Hindlimb muscle (tissue), 1 donor: ENCODE results near the gene CFDP1. TPM values are rescaled to one million over a fixed set of nuclear protein-coding genes. Genes with fewer than 3 reads are reported as not detected.

Source experiments
- DNase-seq: peaks from one replicate; pipeline ENCODE4 v3.0.0-alpha.2; 2013
- polyA plus RNA-seq: library from polyadenylated mRNA; unstranded; fragments of 120-200 nt; gene quantifications from one replicate; pipeline ENCODE4 v1.2.1, GENCODE V29; 2013; ENCODE audit not compliant: insufficient read length

The CFDP1 gene
- polyA plus RNA-seq, 1 donor: 73.0 TPM

- no peak for DNase-seq
Measured at GRCh38 chr16:75371171-75371570, 62.1 kb downstream of the CFDP1 start.

GRCh38 chr16:75364286-75364791, 69.0 kb downstream of the CFDP1 start:
- DNase-seq: no peak

GRCh38 chr16:75362846-75363245, 70.5 kb downstream of the CFDP1 start:
- DNase-seq: no peak

GRCh38 chr16:75361936-75362335, 71.4 kb downstream of the CFDP1 start:
- DNase-seq: no peak

DNA sequence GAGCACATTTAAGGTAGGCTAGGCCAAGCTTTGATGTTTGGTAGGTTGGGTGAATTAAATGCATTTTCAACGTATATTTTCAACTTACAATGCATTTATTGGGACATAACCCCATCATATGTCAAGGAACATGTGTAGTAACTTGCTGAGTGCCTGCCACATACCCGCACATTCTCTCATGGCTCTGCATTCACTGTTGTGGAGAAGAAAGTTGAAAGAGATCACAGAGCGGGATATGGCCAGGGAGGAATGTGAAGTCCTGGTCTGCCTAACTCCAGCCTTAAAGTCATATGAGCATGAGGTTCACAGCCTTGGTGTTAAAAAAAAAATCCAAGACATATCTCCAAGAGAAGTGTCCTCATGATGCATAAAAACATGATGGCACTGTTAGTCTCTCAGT, 79.1 kb downstream of the CFDP1 start:
- DNase-seq: no peak

DNA sequence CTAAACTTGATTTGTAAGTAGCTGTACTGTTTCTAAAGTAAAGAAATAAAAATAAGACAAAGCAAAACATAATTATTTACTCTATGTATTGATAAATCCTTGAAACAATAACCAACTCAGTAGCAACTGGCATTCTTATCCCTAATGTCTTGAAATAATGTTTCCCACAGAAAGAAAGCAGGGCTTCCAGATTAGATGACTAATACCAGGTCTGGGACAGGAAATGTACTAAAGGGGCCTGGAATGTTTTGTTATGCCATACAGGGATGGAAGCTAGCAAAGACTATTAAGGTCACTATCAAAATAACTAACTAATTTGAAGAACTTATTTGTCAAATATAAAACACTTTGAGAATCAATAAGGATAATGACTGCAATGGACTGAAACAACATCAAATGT, 82.1 kb downstream of the CFDP1 start:
- DNase-seq: no peak

DNA sequence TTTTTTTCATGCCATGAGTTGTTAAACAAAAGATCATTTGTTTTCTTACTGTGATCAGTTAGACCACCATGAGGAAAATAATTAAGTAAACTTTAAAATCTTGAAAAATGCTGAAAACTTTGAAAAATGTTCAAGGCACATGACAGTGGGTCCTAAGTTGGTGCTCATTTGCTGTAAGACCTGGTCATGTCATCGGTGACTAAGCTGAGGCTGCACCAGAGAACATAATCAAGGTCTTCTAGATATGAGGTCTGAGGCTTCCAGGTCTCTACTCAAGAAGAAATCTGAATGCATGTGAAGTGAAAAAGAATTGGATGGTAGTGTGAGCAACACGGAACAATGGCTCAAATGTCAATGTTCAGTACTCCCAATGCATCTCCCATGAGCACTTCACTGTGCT, 87.6 kb downstream of the CFDP1 start:
- DNase-seq: no peak

DNA sequence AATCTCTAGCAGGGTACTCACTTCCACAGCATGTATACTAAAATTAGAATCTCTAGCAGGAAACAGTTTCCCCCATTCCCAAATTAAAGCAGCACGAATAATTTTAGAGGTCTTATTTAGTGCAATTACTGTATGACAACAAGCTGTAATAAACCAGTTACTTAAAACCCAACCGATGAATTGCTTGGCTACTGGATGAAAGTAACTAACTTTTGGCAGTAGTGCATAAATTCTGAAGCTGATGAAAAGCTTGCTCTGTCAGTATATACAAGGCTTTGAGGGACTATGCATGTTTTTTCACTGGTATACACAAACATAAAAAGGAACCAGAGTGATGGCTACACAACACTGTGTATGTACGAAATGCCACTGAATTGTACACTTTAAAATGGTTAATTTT, 89.4 kb downstream of the CFDP1 start:
- DNase-seq: no peak

- peak; percentile 32 for DNase-seq
Measured at GRCh38 chr16:75343286-75343685, 90.0 kb downstream of the CFDP1 start.

DNA sequence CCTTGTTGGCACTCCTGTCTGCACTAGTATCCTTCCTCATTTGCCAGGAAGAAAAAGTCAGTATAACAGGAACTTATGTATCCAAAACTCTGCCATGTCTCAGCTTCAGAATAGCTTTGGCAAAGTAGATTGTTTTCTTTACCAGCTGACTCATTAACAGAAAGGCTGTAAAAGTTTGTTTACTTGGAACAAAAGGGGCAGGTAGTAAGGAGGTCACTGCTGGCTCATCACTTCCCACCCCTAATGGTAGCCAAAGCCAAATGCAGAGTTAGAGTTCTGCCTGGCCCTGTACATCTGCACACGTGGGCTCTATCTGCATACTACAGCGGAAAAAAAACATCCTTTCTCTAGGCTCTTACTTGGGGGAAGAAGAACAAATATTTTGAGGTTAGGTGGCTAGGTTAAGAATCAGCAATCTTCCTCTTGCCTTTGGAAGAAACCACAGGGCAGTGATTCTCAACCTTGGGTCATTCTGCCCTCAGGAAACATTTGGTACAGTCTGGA, 90.9 kb downstream of the CFDP1 start:
- DNase-seq: no peak

DNA sequence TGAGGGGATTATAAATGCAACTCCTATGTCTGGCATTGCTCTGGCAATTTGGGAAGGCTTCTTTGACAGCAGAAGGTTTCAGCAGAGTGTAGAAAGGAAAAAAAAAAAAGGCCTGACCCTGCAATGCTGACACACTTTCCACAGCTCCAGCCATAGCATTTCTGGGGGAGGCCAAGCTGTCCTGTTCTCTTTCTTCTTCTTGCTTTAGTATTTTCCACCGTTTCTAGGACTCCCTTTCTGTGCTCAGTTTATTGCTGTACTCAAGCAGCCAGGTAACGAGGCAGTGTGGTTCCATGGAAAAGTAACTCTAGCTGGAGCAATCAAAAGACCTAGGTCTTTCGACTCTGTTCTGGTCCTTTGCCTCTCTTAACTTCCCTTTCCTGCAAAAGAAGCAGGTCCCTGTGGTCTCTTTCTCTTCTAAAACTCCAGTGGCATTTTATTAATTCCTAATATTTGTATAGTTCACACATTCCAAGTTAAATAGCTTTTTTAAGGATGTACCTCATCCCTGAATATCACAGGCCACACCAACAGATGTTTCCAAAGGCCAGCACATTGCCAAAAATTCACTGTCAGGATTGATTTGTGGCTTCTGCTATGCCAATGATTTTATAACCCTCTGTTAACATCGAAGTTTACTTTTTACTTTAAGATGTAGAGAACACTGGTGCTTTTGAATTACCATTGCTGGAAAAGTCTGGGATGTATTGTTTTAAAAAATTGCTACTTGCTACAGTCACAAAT, 91.6 kb downstream of the CFDP1 start:
- peak; percentile 36 for DNase-seq

- DNase-seq: no peak
Measured at GRCh38 chr16:75340741-75341491, 92.4 kb downstream of the CFDP1 start.

- DNase-seq: no peak
Measured at GRCh38 chr16:75337430-75337829, 95.9 kb downstream of the CFDP1 start.

DNA sequence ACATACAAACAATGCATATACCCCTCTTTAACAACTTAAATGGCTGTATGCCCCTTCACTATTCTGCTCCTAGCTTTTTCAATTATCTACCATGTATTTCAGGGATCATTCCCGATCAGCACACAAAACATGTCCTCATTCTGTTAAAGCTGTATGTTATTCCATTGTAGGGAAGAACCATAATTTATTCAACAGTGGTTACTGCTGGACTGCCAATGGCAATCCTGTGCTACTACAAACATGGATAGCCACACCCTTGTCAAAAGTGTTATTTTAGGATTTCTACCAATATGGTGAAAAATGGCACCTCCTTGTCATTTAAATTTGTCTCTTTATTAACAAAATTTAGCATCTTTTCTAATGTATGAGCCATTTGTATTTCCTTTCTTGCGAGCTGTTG, 96.8 kb downstream of the CFDP1 start:
- no peak for DNase-seq

- no peak for DNase-seq
Measured at GRCh38 chr16:75333721-75334163, 99.6 kb downstream of the CFDP1 start.

DNA sequence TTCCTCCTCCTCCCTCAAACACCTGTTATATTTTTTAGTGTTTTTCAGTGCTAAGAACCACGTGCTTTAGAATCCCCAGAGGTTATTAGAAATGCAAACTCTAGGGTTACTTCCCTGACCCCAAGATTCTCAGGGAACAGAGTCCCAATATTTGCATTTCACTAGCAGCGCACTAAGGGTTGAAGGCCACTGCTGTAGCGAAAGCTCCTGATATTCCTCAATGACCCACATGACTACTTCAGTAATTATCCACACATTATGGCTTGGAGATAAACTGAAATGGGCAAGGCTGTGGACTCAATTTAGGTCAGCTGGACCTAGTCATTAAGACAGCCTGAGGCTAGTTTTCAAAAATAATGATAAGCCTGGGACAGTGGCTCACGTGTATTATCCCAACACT, 103.4 kb downstream of the CFDP1 start:
- DNase-seq: no peak

DNA sequence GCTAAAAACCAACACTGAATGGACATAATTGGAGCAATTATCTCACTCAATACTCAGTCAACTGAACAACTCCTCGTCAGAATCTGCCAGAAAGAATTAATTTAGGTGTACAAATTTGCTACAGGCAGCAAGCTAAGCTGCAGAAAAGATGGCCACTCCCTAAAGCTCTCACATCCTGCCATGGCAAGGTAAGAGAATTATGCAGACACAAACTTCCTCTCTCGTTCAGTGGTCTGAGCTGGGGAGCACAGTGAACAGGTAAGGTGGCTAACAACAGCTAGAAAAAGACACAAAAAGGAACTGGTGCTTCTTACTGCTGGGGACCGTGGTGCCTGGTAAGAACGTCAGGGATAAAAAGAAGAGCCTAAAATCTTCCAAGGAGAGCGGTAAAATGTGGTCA, 107.0 kb downstream of the CFDP1 start:
- DNase-seq: no peak

GRCh38 chr16:75323933-75324332, 109.4 kb downstream of the CFDP1 start:
- DNase-seq: no peak

- DNase-seq: no peak
Measured at GRCh38 chr16:75323198-75323597, 110.1 kb downstream of the CFDP1 start.

DNA sequence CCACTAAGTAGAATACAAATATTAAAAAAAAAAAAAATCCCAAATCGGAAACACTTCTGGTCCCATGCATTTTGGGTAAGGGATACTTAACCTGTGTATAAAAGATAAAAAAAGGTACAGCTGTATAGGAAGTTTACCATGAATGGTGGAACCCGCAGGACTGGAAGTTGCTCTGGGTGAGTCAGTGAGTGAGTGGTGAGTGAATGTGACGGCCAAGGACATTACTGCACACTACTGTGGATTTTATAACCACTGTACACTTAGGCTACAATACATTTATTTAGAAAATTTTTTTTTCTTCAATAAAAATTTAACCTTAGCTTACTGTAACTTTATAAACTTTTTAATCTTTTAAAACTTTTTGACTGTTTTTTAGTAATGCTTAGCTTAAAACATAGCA, 110.6 kb downstream of the CFDP1 start:
- DNase-seq: no peak

DNA sequence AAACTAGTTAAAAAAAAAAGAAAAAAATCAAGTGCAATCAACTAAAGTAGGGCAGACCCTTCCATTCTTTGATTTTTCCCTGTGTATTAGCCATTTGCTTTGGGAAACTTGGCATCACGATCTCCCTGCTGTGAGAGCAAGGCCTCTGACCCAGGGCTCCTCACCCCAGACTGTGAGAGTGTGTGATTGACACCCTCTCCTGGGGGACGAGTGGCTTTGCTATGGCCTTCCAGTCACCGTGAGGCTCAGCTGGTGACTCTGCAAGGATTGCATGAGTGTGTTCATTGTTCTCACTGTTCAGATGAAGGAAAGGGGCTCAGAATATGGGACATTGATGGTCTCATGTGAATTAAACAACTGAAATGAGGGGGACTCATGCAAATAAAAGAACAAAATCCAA, 112.9 kb downstream of the CFDP1 start:
- peak; percentile 20 for DNase-seq

GRCh38 chr16:75319513-75320411, 113.5 kb downstream of the CFDP1 start:
- DNase-seq: no peak

- no peak for DNase-seq
Measured at GRCh38 chr16:75318737-75319136, 114.6 kb downstream of the CFDP1 start.
